ENCODE measurements around the gene AGRN.

The AGRN gene

GRCh38 chr1:1026599-1027413, 6.9 kb downstream of the AGRN start:
- TF ChIP-seq TAF1 (IDR thresholded peaks at IDR 0.05; ENCODE audit: low read depth) (no peak), ZBTB7A (IDR thresholded peaks at IDR 0.05; ENCODE audit: low read depth) (0 out of 2 replicates have a peak, but pooled peaks have one; percentile 9)

DNA sequence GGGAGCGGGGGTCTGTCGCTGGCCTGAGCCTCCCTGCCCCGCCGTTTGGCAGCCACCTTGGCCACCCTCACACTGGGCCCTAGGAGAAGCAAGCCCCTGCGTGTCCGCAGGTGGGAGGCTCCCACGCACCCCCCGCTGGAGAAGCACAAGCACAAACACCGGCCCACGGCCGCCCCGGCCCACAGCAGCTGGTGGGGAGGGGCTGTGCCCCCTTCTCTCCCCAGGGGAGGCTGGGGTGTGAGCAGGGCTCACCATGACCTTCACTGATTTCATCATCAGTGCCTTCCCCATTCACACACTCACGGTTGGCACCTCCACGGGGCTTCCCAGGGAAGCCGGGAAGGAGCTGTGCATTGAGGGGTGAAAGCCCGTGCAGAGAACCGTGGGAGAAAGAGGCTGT, 7.9 kb downstream of the AGRN start:
- no peak for TF ChIP-seq EGR1 (IDR thresholded peaks at IDR 0.05)
- TF ChIP-seq, protein P1, sequence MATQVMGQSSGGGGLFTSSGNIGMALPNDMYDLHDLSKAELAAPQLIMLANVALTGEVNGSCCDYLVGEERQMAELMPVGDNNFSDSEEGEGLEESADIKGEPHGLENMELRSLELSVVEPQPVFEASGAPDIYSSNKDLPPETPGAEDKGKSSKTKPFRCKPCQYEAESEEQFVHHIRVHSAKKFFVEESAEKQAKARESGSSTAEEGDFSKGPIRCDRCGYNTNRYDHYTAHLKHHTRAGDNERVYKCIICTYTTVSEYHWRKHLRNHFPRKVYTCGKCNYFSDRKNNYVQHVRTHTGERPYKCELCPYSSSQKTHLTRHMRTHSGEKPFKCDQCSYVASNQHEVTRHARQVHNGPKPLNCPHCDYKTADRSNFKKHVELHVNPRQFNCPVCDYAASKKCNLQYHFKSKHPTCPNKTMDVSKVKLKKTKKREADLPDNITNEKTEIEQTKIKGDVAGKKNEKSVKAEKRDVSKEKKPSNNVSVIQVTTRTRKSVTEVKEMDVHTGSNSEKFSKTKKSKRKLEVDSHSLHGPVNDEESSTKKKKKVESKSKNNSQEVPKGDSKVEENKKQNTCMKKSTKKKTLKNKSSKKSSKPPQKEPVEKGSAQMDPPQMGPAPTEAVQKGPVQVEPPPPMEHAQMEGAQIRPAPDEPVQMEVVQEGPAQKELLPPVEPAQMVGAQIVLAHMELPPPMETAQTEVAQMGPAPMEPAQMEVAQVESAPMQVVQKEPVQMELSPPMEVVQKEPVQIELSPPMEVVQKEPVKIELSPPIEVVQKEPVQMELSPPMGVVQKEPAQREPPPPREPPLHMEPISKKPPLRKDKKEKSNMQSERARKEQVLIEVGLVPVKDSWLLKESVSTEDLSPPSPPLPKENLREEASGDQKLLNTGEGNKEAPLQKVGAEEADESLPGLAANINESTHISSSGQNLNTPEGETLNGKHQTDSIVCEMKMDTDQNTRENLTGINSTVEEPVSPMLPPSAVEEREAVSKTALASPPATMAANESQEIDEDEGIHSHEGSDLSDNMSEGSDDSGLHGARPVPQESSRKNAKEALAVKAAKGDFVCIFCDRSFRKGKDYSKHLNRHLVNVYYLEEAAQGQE (IDR thresholded peaks at IDR 0.05; ENCODE audit: low read depth) = no peak
- no peak for TF ChIP-seq NFIC (IDR thresholded peaks at IDR 0.05)
- no peak for TF ChIP-seq YY1 (IDR thresholded peaks at IDR 0.05; ENCODE audit: low read depth)
- TF ChIP-seq TEAD4 (IDR thresholded peaks at IDR 0.05) = no peak
- TF ChIP-seq FOXM1 (IDR thresholded peaks at IDR 0.05; ENCODE audit: borderline replicate concordance, low read depth) = no peak
- TF ChIP-seq CEBPB (IDR thresholded peaks at IDR 0.05) = no peak
- TF ChIP-seq TAF1 (IDR thresholded peaks at IDR 0.05; ENCODE audit: low read depth) = no peak
- no peak for TF ChIP-seq USF1 (IDR thresholded peaks at IDR 0.05)
- TF ChIP-seq ZBTB7A (IDR thresholded peaks at IDR 0.05; ENCODE audit: low read depth) = no peak
- TF ChIP-seq CREB1 (IDR thresholded peaks at IDR 0.05; ENCODE audit: low read depth) = no peak
- no peak for TF ChIP-seq TCF12 (IDR thresholded peaks at IDR 0.05; ENCODE audit: low read depth)
- no peak for TF ChIP-seq MAX (IDR thresholded peaks at IDR 0.05)

DNA sequence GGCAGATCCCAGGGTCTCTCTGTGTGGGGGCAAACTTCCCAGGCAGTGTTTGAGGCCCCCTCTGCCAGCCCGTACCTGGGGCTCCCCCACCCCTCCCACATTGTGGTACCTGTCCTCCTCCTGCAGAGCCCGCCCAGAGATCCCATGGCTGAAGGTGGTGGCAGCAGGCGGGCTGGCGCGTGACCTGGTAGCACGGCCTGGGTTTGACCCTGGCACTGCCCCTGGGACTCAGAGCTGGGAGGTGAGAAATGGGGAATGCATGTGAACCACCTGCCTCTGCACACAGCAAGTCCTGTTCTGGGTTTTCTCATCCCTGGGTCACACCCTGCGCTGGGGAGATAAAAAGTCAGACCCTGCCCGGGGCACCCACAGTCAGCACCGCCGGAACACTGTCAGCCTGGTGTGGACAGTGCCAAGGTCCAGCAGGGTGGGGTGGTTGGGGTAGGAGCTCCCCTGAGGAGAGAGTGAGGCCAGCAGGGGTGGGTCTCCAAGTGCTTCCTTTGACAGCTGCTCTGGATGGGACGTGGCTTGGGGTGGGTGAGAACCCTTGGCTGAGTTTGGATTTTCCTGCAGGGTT, 11.8 kb downstream of the AGRN start:
- TF ChIP-seq ZBTB7A (IDR thresholded peaks at IDR 0.05; ENCODE audit: low read depth) = no peak
- TF ChIP-seq, protein P1 (IDR thresholded peaks at IDR 0.05; ENCODE audit: low read depth) = no peak
- no peak for TF ChIP-seq TCF12 (IDR thresholded peaks at IDR 0.05; ENCODE audit: low read depth)
- TF ChIP-seq CREB1 (IDR thresholded peaks at IDR 0.05; ENCODE audit: low read depth) = no peak
- no peak for TF ChIP-seq YY1 (IDR thresholded peaks at IDR 0.05; ENCODE audit: low read depth)
- no peak for TF ChIP-seq NFIC (IDR thresholded peaks at IDR 0.05)
- no peak for TF ChIP-seq FOXM1 (IDR thresholded peaks at IDR 0.05; ENCODE audit: borderline replicate concordance, low read depth)
- TF ChIP-seq EP300 (IDR thresholded peaks at IDR 0.05; ENCODE audit: borderline replicate concordance) = no peak
- TF ChIP-seq RAD21 (IDR thresholded peaks at IDR 0.05; ENCODE audit: low read depth) = no peak
- no peak for TF ChIP-seq MAX (IDR thresholded peaks at IDR 0.05)
- TF ChIP-seq TEAD4 (IDR thresholded peaks at IDR 0.05) = no peak
- no peak for TF ChIP-seq EGR1 (IDR thresholded peaks at IDR 0.05)
- no peak for TF ChIP-seq USF1 (IDR thresholded peaks at IDR 0.05)
- TF ChIP-seq CEBPB (IDR thresholded peaks at IDR 0.05) = no peak
- no peak for TF ChIP-seq TAF1 (IDR thresholded peaks at IDR 0.05; ENCODE audit: low read depth)

DNA sequence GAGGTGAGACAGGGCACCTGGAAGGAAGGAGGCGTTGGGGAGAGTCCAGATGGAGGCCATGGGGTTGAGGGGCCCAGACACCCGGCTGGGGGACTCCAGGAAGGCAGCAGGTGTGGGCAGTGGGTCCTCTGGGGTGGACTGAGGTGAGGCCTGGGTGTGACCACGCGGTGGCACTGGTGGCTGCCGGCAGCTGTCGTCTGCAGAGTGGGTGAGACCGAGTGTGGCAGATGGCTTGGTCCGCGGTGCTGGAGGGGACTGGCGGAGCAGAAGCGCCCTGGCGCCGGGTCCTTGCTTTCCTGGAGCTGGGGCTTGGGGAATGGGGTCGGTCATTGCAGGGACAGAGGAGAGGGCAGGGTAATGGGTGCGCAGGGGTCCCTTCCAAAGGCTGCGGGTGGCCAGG, 12.5 kb downstream of the AGRN start:
- TF ChIP-seq FOXM1 (IDR thresholded peaks at IDR 0.05; ENCODE audit: borderline replicate concordance, low read depth) (no peak), TCF12 (IDR thresholded peaks at IDR 0.05; ENCODE audit: low read depth) (peak; percentile 8; the same call in 1 of the 2 replicates)

- no peak for TF ChIP-seq NFIC (IDR thresholded peaks at IDR 0.05)
- TF ChIP-seq USF1 (IDR thresholded peaks at IDR 0.05) = no peak
- peak; percentile 62; the same call in 1 of the 2 replicates for TF ChIP-seq CREB1 (IDR thresholded peaks at IDR 0.05; ENCODE audit: low read depth)
- TF ChIP-seq, protein P1 (IDR thresholded peaks at IDR 0.05; ENCODE audit: low read depth) = no peak
- peak; percentile 63 for TF ChIP-seq RAD21 (IDR thresholded peaks at IDR 0.05; ENCODE audit: low read depth)
- TF ChIP-seq TAF1 (IDR thresholded peaks at IDR 0.05; ENCODE audit: low read depth) = no peak
- TF ChIP-seq ZBTB7A (IDR thresholded peaks at IDR 0.05; ENCODE audit: low read depth) = peak; percentile 95
- no peak for TF ChIP-seq YY1 (IDR thresholded peaks at IDR 0.05; ENCODE audit: low read depth)
- TF ChIP-seq FOXM1 (IDR thresholded peaks at IDR 0.05; ENCODE audit: borderline replicate concordance, low read depth) = no peak
- no peak for TF ChIP-seq CEBPB (IDR thresholded peaks at IDR 0.05)
- peak; percentile 74 for TF ChIP-seq MAX (IDR thresholded peaks at IDR 0.05)
- no peak for TF ChIP-seq TEAD4 (IDR thresholded peaks at IDR 0.05)
- no peak for TF ChIP-seq TCF12 (IDR thresholded peaks at IDR 0.05; ENCODE audit: low read depth)
- no peak for TF ChIP-seq EP300 (IDR thresholded peaks at IDR 0.05; ENCODE audit: borderline replicate concordance)
- peak; percentile 59 for TF ChIP-seq EGR1 (IDR thresholded peaks at IDR 0.05)
Observed at GRCh38 chr1:1033009-1033587, 13.2 kb downstream of the AGRN start.
